HFFc6 (cell line): Measurements from ENCODE around the gene MSH3. TPM values are rescaled to one million over a fixed set of nuclear protein-coding genes. Genes with fewer than 3 reads are reported as not detected.
"Not testable (repeated sequence)": the region's sequence is repeated elsewhere in the genome, so short reads cannot be mapped to it uniquely, and the experiment has no call there.

Experiments
- DNase-seq: peaks from one replicate; pipeline ENCODE4 v3.0.0-alpha.2; 2018
- H3K27ac Mint-ChIP-seq: 2 replicates; pipeline ENCODE4 v1.8.0; 2020; ENCODE audit warnings: mild to moderate bottlenecking, mixed read lengths
- H3K27me3 Mint-ChIP-seq: 2 replicates; pipeline ENCODE4 v1.8.0; 2021; ENCODE audit warnings: mild to moderate bottlenecking, moderate library complexity, mixed read lengths; ENCODE audit not compliant: insufficient read depth
- H3K36me3 Mint-ChIP-seq: 2 replicates; pipeline ENCODE4 v1.8.0; 2021; ENCODE audit warnings: low read depth, mixed read lengths
- H3K4me1 Mint-ChIP-seq: 2 replicates; pipeline ENCODE4 v1.8.0; 2020; ENCODE audit warnings: low read depth, mixed read lengths
- H3K4me3 Mint-ChIP-seq: 2 replicates; pipeline ENCODE4 v1.8.0; 2020; ENCODE audit warnings: mild to moderate bottlenecking, moderate library complexity, mixed read lengths
- H3K9me3 Mint-ChIP-seq: 2 replicates; pipeline ENCODE4 v1.8.0; 2020; ENCODE audit warnings: mild to moderate bottlenecking, mixed read lengths
- CTCF ChIP-seq: fragments of 200-600 bp; sonication (generic); IDR thresholded peaks from 2 replicates; pipeline ENCODE4 v1.5.0; 2021; ENCODE audit warnings: antibody characterized with exemption, mild to moderate bottlenecking
- total RNA-seq, 6 experiments: library from RNA; stranded (reverse); fragmentation: NEBNext Ultra II Directional; extraction: Animal tissue kit (Norgen Biotek cat#: 25700); gene quantifications; 2 replicates in 1 of 6; 3 replicates in 5 of 6; pipeline ENCODE4 v1.2.3, GENCODE V29; 2021

The MSH3 gene
- total RNA-seq, 6 experiments from 2014 or later, result 13.6 to 14.9 (median 14.3) TPM

GRCh38 chr5:80655231-80655774 is 851 bp downstream of the MSH3 start:
- Mint-ChIP-seq H3K27ac (peak overlapping the region; percentile 90), H3K36me3 (peaks cover 20% of the 10 kb centered on the region), H3K9me3 (no peaks in the 10 kb centered on the region), H3K4me3 (peak overlapping the region; percentile 97), H3K4me1 (peaks cover 41% of the 10 kb centered on the region), H3K27me3 (no peaks in the 10 kb centered on the region; the same call in 1 of the 2 replicates)
- no peak for TF ChIP-seq CTCF
- DNase-seq, result no peak

GRCh38 chr5:80656425-80656824 is 2.0 kb downstream of the MSH3 start:
- H3K36me3 Mint-ChIP-seq, result peaks cover 31% of the 10 kb centered on the region
- no peaks in the 10 kb centered on the region; the same call in 1 of the 2 replicates for H3K27me3 Mint-ChIP-seq
- H3K9me3 Mint-ChIP-seq, result no peaks in the 10 kb centered on the region
- H3K27ac Mint-ChIP-seq, result peak overlapping the region; percentile 90
- peaks cover 47% of the 10 kb centered on the region for H3K4me1 Mint-ChIP-seq
- peak; percentile 47 for TF ChIP-seq CTCF
- no peak for DNase-seq
- H3K4me3 Mint-ChIP-seq, result peak overlapping the region; percentile 31

- H3K9me3 Mint-ChIP-seq, result no peaks in the 10 kb centered on the region
- peak; percentile 20 for DNase-seq
- H3K27ac Mint-ChIP-seq, result peak overlapping the region; percentile 8
- H3K36me3 Mint-ChIP-seq, result peaks cover 26% of the 10 kb centered on the region
- no peak overlapping the region for H3K4me3 Mint-ChIP-seq
- no peaks in the 10 kb centered on the region; the same call in 1 of the 2 replicates for H3K27me3 Mint-ChIP-seq
- TF ChIP-seq CTCF, result no peak
- peaks cover 36% of the 10 kb centered on the region for H3K4me1 Mint-ChIP-seq
These were observed 4.7 kb downstream of the MSH3 start for GRCh38 chr5:80659106-80659505.

- not testable (repeated sequence) for H3K9me3 Mint-ChIP-seq, H3K27me3 Mint-ChIP-seq, DNase-seq, H3K4me3 Mint-ChIP-seq
- 0 out of 2 replicates have a peak overlapping the region, but pooled peaks have one; percentile 32 for H3K27ac Mint-ChIP-seq
- peaks cover 26% of the 10 kb centered on the region for H3K36me3 Mint-ChIP-seq
- H3K4me1 Mint-ChIP-seq, result peaks cover 27% of the 10 kb centered on the region
These were observed 6.2 kb downstream of the MSH3 start for GRCh38 chr5:80660661-80661060.

- H3K4me1 Mint-ChIP-seq, result peaks cover 18% of the 10 kb centered on the region
- peaks cover 30% of the 10 kb centered on the region for H3K36me3 Mint-ChIP-seq
- no peak overlapping the region for H3K27ac Mint-ChIP-seq
- no peak for DNase-seq
- no peaks in the 10 kb centered on the region; the same call in 1 of the 2 replicates for H3K27me3 Mint-ChIP-seq
- no peak overlapping the region for H3K4me3 Mint-ChIP-seq
- no peak for TF ChIP-seq CTCF
- H3K9me3 Mint-ChIP-seq, result no peaks in the 10 kb centered on the region
These were observed 7.7 kb downstream of the MSH3 start for GRCh38 chr5:80662108-80662507.

GRCh38 chr5:80665057-80665456 is 10.6 kb downstream of the MSH3 start:
- TF ChIP-seq CTCF, result no peak
- Mint-ChIP-seq H3K4me3 (no peak overlapping the region), H3K4me1 (peaks cover 7% of the 10 kb centered on the region), H3K27me3 (no peaks in the 10 kb centered on the region), H3K36me3 (peaks cover 22% of the 10 kb centered on the region), H3K27ac (no peak overlapping the region), H3K9me3 (no peaks in the 10 kb centered on the region)
- DNase-seq, result no peak
